Gastroesophageal sphincter (tissue), 4 donors: ENCODE measurements around the gene TSPAN17. TPM values are rescaled to one million over a fixed set of nuclear protein-coding genes. Genes with fewer than 3 reads are reported as not detected.

Experiments
- ATAC-seq: fragments of 150-250 bp; one replicate; pipeline ENCODE4 v1.9.1; 2016; ENCODE audit warnings: mild to moderate bottlenecking, moderate library complexity
- H3K27ac ChIP-seq, 4 donors: fragments of 200-600 bp; sonication (generic) in 3 of 4; 1 replicate in 3 of 4; 2 replicates in 1 of 4; pipeline ENCODE4 v1.5.1; 2016 to 2019
- H3K27me3 ChIP-seq: fragments of 200-600 bp; sonication (generic); one replicate; pipeline ENCODE4 v1.5.1; 2019
- H3K36me3 ChIP-seq, 2 donors: fragments of 200-600 bp; sonication (generic); one replicate each; pipeline ENCODE4 v1.5.1; 2019; ENCODE audit warnings: control low read depth in 1 of 2
- H3K4me1 ChIP-seq, 3 donors: fragments of 200-600 bp; sonication (generic); 1 replicate in 2 of 3; 2 replicates in 1 of 3; pipeline ENCODE4 v1.5.1; 2016 to 2019; ENCODE audit warnings: control low read depth in 2 of 3
- H3K4me3 ChIP-seq, 2 donors: fragments of 200-600 bp; sonication (generic); one replicate each; pipeline ENCODE4 v1.5.1; 2019; ENCODE audit warnings: mild to moderate bottlenecking in 1 of 2, moderate library complexity in 1 of 2
- H3K9me3 ChIP-seq, 3 donors: fragments of 200-600 bp; sonication (generic); one replicate each; pipeline ENCODE4 v1.5.1; 2017 to 2019; ENCODE audit warnings: control low read depth in 2 of 3
- EP300 ChIP-seq: sonication (generic); formaldehyde crosslinking; IDR thresholded peaks from one replicate; pipeline ENCODE4 v1.6.1; 2017; ENCODE audit warnings: antibody characterized with exemption, mild to moderate bottlenecking
- POLR2A ChIP-seq, 2 donors: fragments of 450-650 bp; IDR thresholded peaks; one replicate each; pipeline ENCODE4 v1.6.1; 2017; ENCODE audit warnings: antibody characterized with exemption in 2 of 2, mild to moderate bottlenecking in 2 of 2, moderate library complexity in 1 of 2
- POLR2AphosphoS5 ChIP-seq: sonication (generic); formaldehyde crosslinking; IDR thresholded peaks from one replicate; pipeline ENCODE4 v1.6.1; 2017; ENCODE audit warnings: antibody characterized with exemption
- WGBS, 2 donors: methylation state at CpG; one replicate each; pipeline ENCODE4 v1.1.5; 2018; ENCODE audit warnings: low coverage in 1 of 2; 5-methylcytosine and 5-hydroxymethylcytosine counted together
- small RNA-seq, 4 donors: library from RNA; depleted of rRNA; stranded (forward); fragments of <200 nt; gene quantifications; one replicate each; pipeline ENCODE3, GENCODE V24; 2016
- total RNA-seq, 4 donors: library from RNA; depleted of rRNA; stranded (reverse); fragments of >200 nt; gene quantifications; one replicate each; pipeline ENCODE4 v1.1.0, GENCODE V29; 2016
- TF ChIP-seq, protein P1 (sequence below), 4 experiments: fragments of 200-600 bp in 2 of 4; fragments of 450-650 bp in 2 of 4; sonication (generic) in 1 of 4; IDR thresholded peaks; one replicate each; pipeline ENCODE4 v1.5.1; 2017 to 2019; ENCODE audit warnings: antibody characterized with exemption in 4 of 4, mild to moderate bottlenecking in 2 of 4, moderate library complexity in 2 of 4

The TSPAN17 gene
- total RNA-seq, 4 donors from 2014 or later: 11.0 to 20.2 (median 15.4) TPM

GRCh38 chr5:176704817-176705216 is 57.5 kb downstream of the TSPAN17 start:
- no peak overlapping the region for H3K27ac ChIP-seq
- no peak for ATAC-seq
- no peak overlapping the region for H3K4me3 ChIP-seq
- 47% methylated on average over 5 of the region's 12 CpGs; no CpG with 5 or more reads in 1 of the 2 donors for WGBS, 2 donors
- peaks cover 66% of the 10 kb centered on the region for H3K27me3 ChIP-seq
- H3K36me3 ChIP-seq: no peaks in the 10 kb centered on the region
- no peaks in the 10 kb centered on the region for H3K4me1 ChIP-seq
- H3K9me3 ChIP-seq: no peaks in the 10 kb centered on the region
- TF ChIP-seq POLR2A (IDR thresholded peaks at IDR 0.05) (no peak), EP300 (no peak), POLR2AphosphoS5 (no peak)
- TF ChIP-seq, protein P1, sequence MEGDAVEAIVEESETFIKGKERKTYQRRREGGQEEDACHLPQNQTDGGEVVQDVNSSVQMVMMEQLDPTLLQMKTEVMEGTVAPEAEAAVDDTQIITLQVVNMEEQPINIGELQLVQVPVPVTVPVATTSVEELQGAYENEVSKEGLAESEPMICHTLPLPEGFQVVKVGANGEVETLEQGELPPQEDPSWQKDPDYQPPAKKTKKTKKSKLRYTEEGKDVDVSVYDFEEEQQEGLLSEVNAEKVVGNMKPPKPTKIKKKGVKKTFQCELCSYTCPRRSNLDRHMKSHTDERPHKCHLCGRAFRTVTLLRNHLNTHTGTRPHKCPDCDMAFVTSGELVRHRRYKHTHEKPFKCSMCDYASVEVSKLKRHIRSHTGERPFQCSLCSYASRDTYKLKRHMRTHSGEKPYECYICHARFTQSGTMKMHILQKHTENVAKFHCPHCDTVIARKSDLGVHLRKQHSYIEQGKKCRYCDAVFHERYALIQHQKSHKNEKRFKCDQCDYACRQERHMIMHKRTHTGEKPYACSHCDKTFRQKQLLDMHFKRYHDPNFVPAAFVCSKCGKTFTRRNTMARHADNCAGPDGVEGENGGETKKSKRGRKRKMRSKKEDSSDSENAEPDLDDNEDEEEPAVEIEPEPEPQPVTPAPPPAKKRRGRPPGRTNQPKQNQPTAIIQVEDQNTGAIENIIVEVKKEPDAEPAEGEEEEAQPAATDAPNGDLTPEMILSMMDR (IDR thresholded peaks at IDR 0.05): no peak

Small RNA genes within 50 kb of the gene (small RNA-seq; reads per million reads assigned to genes)
- gene MIR4281: 0 reads per million in 4 donors

Other genes with a start within 250 kb of the TSPAN17 start
- gene CLTB, start 230.9 kb upstream of the TSPAN17 start, total RNA-seq: 100 to 1,000 TPM; 222 to 285 (median 240) TPM
- gene FAF2, start 199.1 kb upstream of the TSPAN17 start, total RNA-seq: 10 to 100 TPM; 25.3 to 27.7 (median 25.5) TPM
- 10 to 100 TPM in 3 of 4 donors, 1 to 10 TPM in 1; 8.9 to 15.9 (median 12.4) TPM for gene RNF44, start 110.1 kb upstream of the TSPAN17 start, total RNA-seq
- gene CDHR2, start 98.1 kb upstream of the TSPAN17 start, total RNA-seq: under 1 TPM in 1 of 4 donors, not detected in 3; 0.15 TPM
- gene GPRIN1, start 37.3 kb upstream of the TSPAN17 start, total RNA-seq: 1 to 10 TPM in 1 of 4 donors, under 1 TPM in 3; 0.16 to 1.1 (median 0.63) TPM
- gene SNCB, start 16.9 kb upstream of the TSPAN17 start, total RNA-seq: not detected
- gene EIF4E1B, start 16.8 kb upstream of the TSPAN17 start, total RNA-seq: not detected
- under 1 TPM in 1 of 4 donors, not detected in 3; 0.27 TPM for gene UNC5A, start 163.1 kb downstream of the TSPAN17 start, total RNA-seq